B cell (primary cell): ENCODE results near the gene ATP5F1E. TPM values are rescaled to one million over a fixed set of nuclear protein-coding genes. Genes with fewer than 3 reads are reported as not detected.

ENCODE experiments used
- ATAC-seq: fragments of 200-7000 bp; cut with Tn5 transposase; one replicate; pipeline ENCODE4 v1.10.0; 2021; ENCODE audit warnings: low read depth, mild to moderate bottlenecking, moderate number of reproducible peaks, moderate library complexity
- CTCF ChIA-PET: fragments of 350-600 bp; sonication (Branson Sonifier 250); formaldehyde crosslinking; loops from one replicate; lab custom pipeline; 2021; ENCODE audit warnings: antibody characterized with exemption, inconsistent platforms; lab: Charles Lee
- POLR2A ChIA-PET: fragments of 350-600 bp; sonication (Branson Sonifier 250); formaldehyde crosslinking; loops from one replicate; lab custom pipeline; 2021; ENCODE audit warnings: antibody characterized with exemption; lab: Charles Lee
- DNase-seq: peaks from one replicate; pipeline ENCODE4 v3.0.0; 2013
- H2AFZ ChIP-seq: 2 replicates; pipeline ENCODE4 v1.6.1; 2012; ENCODE audit warnings: mild to moderate bottlenecking, low read depth, low read length; ENCODE audit not compliant: insufficient read depth, poor library complexity, severe bottlenecking
- H3K27ac ChIP-seq, 2 donors: 1 replicate in 1 of 2; 2 replicates in 1 of 2; pipeline ENCODE4 v1.5.1; 2012 to 2013; ENCODE audit warnings: low read length in 2 of 2, mild to moderate bottlenecking in 2 of 2, moderate library complexity in 1 of 2
- H3K27me3 ChIP-seq, 4 experiments: fragments of 200-600 bp in 1 of 4; sonication (generic) in 1 of 4; replicated peaks in 1 of 4; 1 replicate in 2 of 4; 2 replicates in 2 of 4; pipeline versions ENCODE4 v1.6.1 to v1.7.0; 2013 to 2016; ENCODE audit warnings: low read length in 3 of 4, mild to moderate bottlenecking in 2 of 4, mixed read lengths in 1 of 4, moderate library complexity in 1 of 4; ENCODE audit not compliant: insufficient read depth in 4 of 4, control insufficient read depth in 3 of 4; ENCODE audit errors: control extremely low read depth in 1 of 4
- H3K36me3 ChIP-seq, 2 experiments: replicated peaks in 1 of 2; 1 replicate in 1 of 2; 2 replicates in 1 of 2; pipeline versions ENCODE4 v1.6.1 to v1.7.1; 2013; ENCODE audit warnings: low read length in 1 of 2; ENCODE audit not compliant: insufficient read depth in 2 of 2, control insufficient read depth in 1 of 2; ENCODE audit errors: control extremely low read depth in 1 of 2, extremely low read depth in 1 of 2
- H3K4me1 ChIP-seq, 2 donors: fragments of 200-600 bp in 1 of 2; sonication (generic) in 1 of 2; 1 replicate in 1 of 2; 2 replicates in 1 of 2; pipeline versions ENCODE4 v1.5.1 to v1.6.1; 2013 to 2017; ENCODE audit warnings: low read length in 2 of 2; ENCODE audit not compliant: control insufficient read depth in 2 of 2, insufficient read depth in 2 of 2
- H3K4me2 ChIP-seq: replicated peaks from 2 replicates; pipeline ENCODE3; 2012; ENCODE audit warnings: mild to moderate bottlenecking, low read depth, low read length; ENCODE audit not compliant: poor library complexity, severe bottlenecking
- H3K4me3 ChIP-seq, 5 experiments: fragments of 200-600 bp in 1 of 5; sonication (generic) in 1 of 5; 1 replicate in 3 of 5; 2 replicates in 2 of 5; pipeline versions ENCODE4 v1.5.1 to v1.7.0; 2011 to 2016; ENCODE audit warnings: low read length in 4 of 5, mild to moderate bottlenecking in 4 of 5, low read depth in 2 of 5, control low read depth in 1 of 5, moderate library complexity in 1 of 5; ENCODE audit not compliant: insufficient read depth in 1 of 5; ENCODE audit errors: control extremely low read depth in 1 of 5, extremely low read depth in 1 of 5
- H3K79me2 ChIP-seq: fragments of 200-600 bp; sonication (generic); one replicate; pipeline ENCODE4 v1.6.0; 2016; ENCODE audit warnings: low read length; ENCODE audit not compliant: control insufficient read depth, insufficient read depth
- H3K9ac ChIP-seq: fragments of 200-600 bp; sonication (generic); 2 replicates; pipeline ENCODE4 v1.6.1; 2017; ENCODE audit warnings: mild to moderate bottlenecking, low read length, moderate library complexity
- H3K9me3 ChIP-seq, 3 donors: one replicate each; pipeline versions ENCODE4 v1.6.1 to v1.7.1; 2013; ENCODE audit warnings: low read length in 2 of 3; ENCODE audit not compliant: control insufficient read depth in 2 of 3, insufficient read depth in 1 of 3; ENCODE audit errors: control extremely low read depth in 1 of 3
- H4K20me1 ChIP-seq: 2 replicates; pipeline ENCODE4 v1.6.0; 2012; ENCODE audit warnings: mild to moderate bottlenecking, low read length; ENCODE audit not compliant: insufficient read depth, control insufficient read depth, poor library complexity, severe bottlenecking
- H3K27ac Mint-ChIP-seq: one replicate; pipeline ENCODE4 v1.8.0; 2021; ENCODE audit warnings: mixed read lengths
- H3K27me3 Mint-ChIP-seq: one replicate; pipeline ENCODE4 v1.8.0; 2021; ENCODE audit warnings: mixed read lengths
- H3K4me1 Mint-ChIP-seq: one replicate; pipeline ENCODE4 v1.8.0; 2021; ENCODE audit warnings: mixed read lengths
- H3K4me3 Mint-ChIP-seq: one replicate; pipeline ENCODE4 v1.8.0; 2021; ENCODE audit warnings: mixed read lengths
- H3K9me3 Mint-ChIP-seq: one replicate; pipeline ENCODE4 v1.8.0; 2022; ENCODE audit warnings: mixed read lengths; ENCODE audit not compliant: insufficient read depth
- EZH2 ChIP-seq: IDR thresholded peaks from 2 replicates; pipeline ENCODE4 v1.6.1; 2012; ENCODE audit warnings: borderline replicate concordance, low read depth, mild to moderate bottlenecking, moderate library complexity, low read length; ENCODE audit not compliant: insufficient read depth, poor library complexity, severe bottlenecking
- WGBS: methylation state at CpG from one replicate; pipeline ENCODE4 v1.1.5; 2013; ENCODE audit warnings: missing lambda C conversion rate; ENCODE audit not compliant: insufficient coverage; 5-methylcytosine and 5-hydroxymethylcytosine counted together
- intact Hi-C: fragments of 100-400 bp; cut with micrococcal nuclease; formaldehyde crosslinking; loops from one replicate; pipeline ENCODE4 v1.10.0; 2022
- polyA plus RNA-seq: library from polyadenylated mRNA; depleted of rRNA; stranded (reverse); fragments of >200 nt; gene quantifications from 2 replicates; pipeline ENCODE4 v1.2.3, GENCODE V29; 2012
- total RNA-seq, 2 donors: library from RNA; stranded (reverse); fragments of 120-200 nt in 1 of 2; gene quantifications; 1 replicate in 1 of 2; 2 replicates in 1 of 2; pipeline versions ENCODE4 v1.2.3 to v1.2.4, GENCODE V29; 2013 to 2022
- TF ChIP-seq, protein P1 (sequence below): fragments of 200-600 bp; IDR thresholded peaks from one replicate; pipeline ENCODE4 v1.8.0; 2022; ENCODE audit warnings: antibody characterized with exemption, mild to moderate bottlenecking

Gene ATP5F1E
- total and polyA plus RNA-seq, 2 donors (not counting 1 experiment from before 2014, with no cell fraction given) = 22.2 to 55.0 TPM

DNA sequence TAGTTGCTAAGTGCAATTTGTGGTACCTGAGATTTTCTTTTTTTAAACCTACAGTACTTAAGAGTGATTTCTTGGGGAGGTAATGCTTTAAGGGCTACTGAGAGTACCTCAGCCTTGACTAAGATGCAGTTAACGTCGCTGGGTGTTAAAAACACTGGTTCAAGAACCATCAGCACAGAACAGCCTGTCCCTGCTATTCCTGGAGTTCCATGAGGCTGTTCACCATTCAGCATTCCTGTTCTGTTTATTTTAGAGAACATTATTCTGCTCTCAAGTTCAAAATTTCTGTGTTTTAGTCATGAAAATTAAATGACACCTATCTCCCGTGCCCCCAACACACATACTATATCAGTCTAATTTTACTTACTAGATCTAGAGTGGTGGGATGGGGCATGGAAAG is 12.2 kb upstream of the ATP5F1E start:
- peak overlapping the region; percentile 92 for H3K4me2 ChIP-seq
- ChIA-PET CTCF (interaction anchor here (1.2 to 2.9 kb wide), 6 partner anchors 10 to 173 kb away, joined by 3 to 10 read pairs (median 5); partner anchors contain the start of gene ATP5F1E), POLR2A (no interaction called here)
- H3K27ac ChIP-seq = peak overlapping the region; percentile 21 to 89
- WGBS = 0% methylated on average over 2 of the region's 3 CpGs
- intact Hi-C loops = loop anchor here (5.0 kb wide), 1 partner anchor 737 kb away; the partner anchor contains the start of gene RAB22A
- peaks cover 33% of the 10 kb centered on the region for H4K20me1 ChIP-seq
- Mint-ChIP-seq H3K4me3 (no peak overlapping the region), H3K27ac (peak overlapping the region; percentile 84), H3K27me3 (peaks cover 1% of the 10 kb centered on the region), H3K4me1 (peaks cover 46% of the 10 kb centered on the region), H3K9me3 (no peaks in the 10 kb centered on the region)
- peaks cover 42% of the 10 kb centered on the region for H3K79me2 ChIP-seq
- ATAC-seq = no peak
- H3K27me3 ChIP-seq = no peaks in the 10 kb centered on the region
- peak overlapping the region; percentile 84 for H2AFZ ChIP-seq
- H3K36me3 ChIP-seq = peaks cover 0 to 10% of the 10 kb centered on the region in 2 experiments
- no peak overlapping the region for H3K4me3 ChIP-seq
- H3K4me1 ChIP-seq = peaks cover 45 to 47% of the 10 kb centered on the region in 2 donors
- H3K9ac ChIP-seq = no peak overlapping the region
- H3K9me3 ChIP-seq = no peaks in the 10 kb centered on the region
- DNase-seq = peak; percentile 24
- no peak for TF ChIP-seq EZH2
- TF ChIP-seq, protein P1, sequence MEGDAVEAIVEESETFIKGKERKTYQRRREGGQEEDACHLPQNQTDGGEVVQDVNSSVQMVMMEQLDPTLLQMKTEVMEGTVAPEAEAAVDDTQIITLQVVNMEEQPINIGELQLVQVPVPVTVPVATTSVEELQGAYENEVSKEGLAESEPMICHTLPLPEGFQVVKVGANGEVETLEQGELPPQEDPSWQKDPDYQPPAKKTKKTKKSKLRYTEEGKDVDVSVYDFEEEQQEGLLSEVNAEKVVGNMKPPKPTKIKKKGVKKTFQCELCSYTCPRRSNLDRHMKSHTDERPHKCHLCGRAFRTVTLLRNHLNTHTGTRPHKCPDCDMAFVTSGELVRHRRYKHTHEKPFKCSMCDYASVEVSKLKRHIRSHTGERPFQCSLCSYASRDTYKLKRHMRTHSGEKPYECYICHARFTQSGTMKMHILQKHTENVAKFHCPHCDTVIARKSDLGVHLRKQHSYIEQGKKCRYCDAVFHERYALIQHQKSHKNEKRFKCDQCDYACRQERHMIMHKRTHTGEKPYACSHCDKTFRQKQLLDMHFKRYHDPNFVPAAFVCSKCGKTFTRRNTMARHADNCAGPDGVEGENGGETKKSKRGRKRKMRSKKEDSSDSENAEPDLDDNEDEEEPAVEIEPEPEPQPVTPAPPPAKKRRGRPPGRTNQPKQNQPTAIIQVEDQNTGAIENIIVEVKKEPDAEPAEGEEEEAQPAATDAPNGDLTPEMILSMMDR = no peak

DNA sequence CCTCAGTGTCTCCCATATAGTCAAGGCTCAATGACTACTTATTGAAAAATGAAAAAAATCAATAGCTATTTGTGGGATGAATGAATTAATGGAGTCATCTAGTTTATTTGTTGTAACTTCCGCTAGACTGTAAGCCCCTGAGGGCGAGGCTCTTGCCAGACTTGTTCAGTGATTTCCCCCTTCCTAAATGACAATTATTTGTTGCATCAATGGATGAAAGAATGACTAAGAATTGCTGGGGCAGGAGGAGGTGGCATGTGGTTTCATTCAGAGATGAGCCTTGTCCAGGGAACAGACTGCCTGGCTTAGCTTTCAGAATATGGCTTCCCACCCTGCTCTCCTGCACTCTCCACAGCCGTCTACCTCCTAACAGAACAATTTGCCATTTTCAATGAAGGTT is 11.6 kb upstream of the ATP5F1E start:
- ChIA-PET CTCF (interaction anchor here (0.7 to 2.9 kb wide), 10 partner anchors 11 to 178 kb away, joined by 3 to 10 read pairs (median 4); partner anchors contain the start of gene ATP5F1E), POLR2A (interaction anchor here (1.4 to 2.4 kb wide), 2 partner anchors 12 to 79 kb away, joined by 5 to 28 read pairs; partner anchors contain the start of gene ATP5F1E)
- peak overlapping the region; percentile 37 to 89 for H3K27ac ChIP-seq
- ATAC-seq (no peak), DNase-seq (no peak)
- no peak overlapping the region for H3K4me3 ChIP-seq
- TF ChIP-seq, protein P1 = no peak
- no peak for TF ChIP-seq EZH2
- H4K20me1 ChIP-seq = peaks cover 33% of the 10 kb centered on the region
- H3K4me2 ChIP-seq = peak overlapping the region; percentile 92
- Mint-ChIP-seq H3K4me3 (peak overlapping the region; percentile 94), H3K27me3 (no peaks in the 10 kb centered on the region), H3K27ac (peak overlapping the region; percentile 84), H3K9me3 (no peaks in the 10 kb centered on the region), H3K4me1 (peaks cover 51% of the 10 kb centered on the region)
- H3K9ac ChIP-seq = peak overlapping the region; percentile 88
- peak overlapping the region; percentile 84 for H2AFZ ChIP-seq
- no peaks in the 10 kb centered on the region for H3K9me3 ChIP-seq
- whole genome bisulfite sequencing = 72% methylated on average over 2 of the region's 3 CpGs
- H3K36me3 ChIP-seq = peaks cover 0 to 10% of the 10 kb centered on the region in 2 experiments
- intact Hi-C loops = loop anchor here (2.0 to 5.0 kb wide), 2 partner anchors 79 to 736 kb away; partner anchors contain the start of gene RAB22A
- H3K27me3 ChIP-seq = no peaks in the 10 kb centered on the region
- H3K79me2 ChIP-seq = peaks cover 48% of the 10 kb centered on the region
- peaks cover 45 to 47% of the 10 kb centered on the region in 2 donors for H3K4me1 ChIP-seq
